Measurements from ENCODE around the gene CHST11.
"Not testable (repeated sequence)": the region's sequence is repeated elsewhere in the genome, so short reads cannot be mapped to it uniquely, and the experiment has no call there.

The CHST11 gene

DNA sequence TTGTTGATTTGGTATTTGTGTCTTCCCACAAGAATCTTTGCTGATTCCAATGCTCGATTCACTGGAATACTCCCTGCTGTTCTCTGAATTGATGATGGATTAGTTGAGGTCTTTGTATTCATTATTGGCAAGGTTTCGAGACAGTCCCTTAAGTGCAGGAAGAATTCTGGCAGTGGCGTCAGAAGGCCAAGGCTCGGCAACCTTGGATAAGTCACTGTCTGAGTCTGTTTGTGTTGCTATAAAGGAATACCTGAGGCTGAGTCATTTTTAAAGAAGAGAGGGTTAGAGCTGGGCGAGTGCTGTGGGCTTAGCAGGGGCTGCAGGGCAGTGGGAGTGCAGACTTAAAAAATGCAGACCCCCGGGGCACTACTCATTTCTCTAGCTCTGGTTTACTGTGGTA is 56.9 kb downstream of the CHST11 start:
- intact Hi-C loops (cut with DNase I): no loop called here
- DNase-seq: no peak

DNA sequence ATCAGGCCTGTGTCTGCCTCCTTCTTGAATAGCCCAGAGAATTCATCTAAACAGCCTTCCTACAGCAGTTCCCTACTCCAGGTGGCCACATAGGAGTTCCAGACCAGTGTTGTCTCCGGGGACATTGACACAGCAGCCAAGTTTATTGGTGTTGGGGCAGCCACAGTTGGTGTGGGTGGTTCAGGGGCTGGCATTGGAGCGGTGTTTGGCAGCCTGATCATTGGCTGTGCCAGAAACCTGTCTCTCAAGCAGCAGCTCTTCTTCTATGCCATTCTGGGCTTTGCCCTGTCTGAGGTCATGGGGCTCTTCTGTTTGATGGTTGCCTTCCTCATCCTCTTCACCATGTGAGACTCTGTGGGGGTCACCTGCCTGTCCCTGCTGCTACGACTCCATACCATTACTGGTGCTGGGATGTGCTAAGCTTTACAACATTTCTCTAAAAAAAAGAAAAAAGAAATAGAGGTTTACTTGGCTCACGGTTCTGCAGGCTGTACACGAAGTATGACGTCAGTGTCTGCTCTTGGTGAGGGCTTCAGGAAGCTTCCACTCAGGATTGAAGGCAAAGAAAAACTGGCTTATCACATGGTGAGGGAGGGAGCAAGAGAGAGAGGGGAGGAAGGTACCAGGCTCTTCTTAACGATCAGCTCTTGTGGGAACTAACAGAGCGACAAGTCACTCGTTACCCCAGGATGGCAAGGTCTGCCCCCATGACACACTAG is 57.5 kb downstream of the CHST11 start:
- intact Hi-C loops (cut with DNase I): no loop called here
- peak in 1 of 42 donors; percentile 17 for DNase-seq

- intact Hi-C loops (cut with DNase I): no loop called here
- no peak for DNase-seq
Measured at GRCh38 chr12:104515899-104516298, 59.2 kb downstream of the CHST11 start.

DNA sequence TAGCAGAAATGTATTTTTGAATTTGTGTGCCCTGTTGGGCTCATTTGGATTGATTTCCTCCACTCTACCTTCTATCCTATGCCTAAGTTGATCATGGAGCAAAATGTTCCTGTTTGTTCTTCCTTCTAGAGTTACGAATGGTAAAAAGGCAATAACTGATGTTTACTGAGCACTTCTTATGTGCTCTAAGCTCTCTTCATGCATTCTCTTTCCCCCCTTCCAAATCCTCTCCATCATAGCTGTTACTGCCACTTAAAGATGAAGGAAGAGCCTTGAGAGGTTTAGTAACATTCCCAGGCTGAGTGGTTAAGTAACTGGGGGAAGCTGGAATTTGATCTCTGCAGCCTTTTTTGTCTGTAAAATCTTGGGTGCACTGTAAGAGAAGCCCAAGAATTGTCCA is 60.1 kb downstream of the CHST11 start:
- DNase-seq: no peak
- intact Hi-C loops (cut with DNase I): no loop called here

DNA sequence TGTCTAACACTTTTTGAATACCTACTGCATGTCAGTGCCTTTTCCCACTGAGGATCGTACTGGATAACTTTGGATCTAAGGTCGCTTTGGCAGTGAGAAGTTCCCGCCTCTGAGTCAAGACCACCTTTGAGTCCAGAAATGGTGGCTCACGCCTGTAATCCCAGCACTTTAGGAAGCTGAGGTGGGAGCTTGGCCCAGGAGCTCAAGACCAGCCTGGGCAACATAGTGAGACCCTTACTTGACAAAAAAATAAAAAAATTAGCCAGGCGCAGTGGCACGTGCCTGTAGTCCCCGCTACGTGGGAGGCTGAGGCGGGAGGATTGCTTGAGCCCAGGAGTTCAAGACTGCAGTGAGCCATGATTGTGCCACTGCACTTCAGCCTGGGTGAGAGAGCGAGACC is 61.1 kb downstream of the CHST11 start:
- intact Hi-C loops (cut with DNase I): no loop called here
- no peak for DNase-seq

DNA sequence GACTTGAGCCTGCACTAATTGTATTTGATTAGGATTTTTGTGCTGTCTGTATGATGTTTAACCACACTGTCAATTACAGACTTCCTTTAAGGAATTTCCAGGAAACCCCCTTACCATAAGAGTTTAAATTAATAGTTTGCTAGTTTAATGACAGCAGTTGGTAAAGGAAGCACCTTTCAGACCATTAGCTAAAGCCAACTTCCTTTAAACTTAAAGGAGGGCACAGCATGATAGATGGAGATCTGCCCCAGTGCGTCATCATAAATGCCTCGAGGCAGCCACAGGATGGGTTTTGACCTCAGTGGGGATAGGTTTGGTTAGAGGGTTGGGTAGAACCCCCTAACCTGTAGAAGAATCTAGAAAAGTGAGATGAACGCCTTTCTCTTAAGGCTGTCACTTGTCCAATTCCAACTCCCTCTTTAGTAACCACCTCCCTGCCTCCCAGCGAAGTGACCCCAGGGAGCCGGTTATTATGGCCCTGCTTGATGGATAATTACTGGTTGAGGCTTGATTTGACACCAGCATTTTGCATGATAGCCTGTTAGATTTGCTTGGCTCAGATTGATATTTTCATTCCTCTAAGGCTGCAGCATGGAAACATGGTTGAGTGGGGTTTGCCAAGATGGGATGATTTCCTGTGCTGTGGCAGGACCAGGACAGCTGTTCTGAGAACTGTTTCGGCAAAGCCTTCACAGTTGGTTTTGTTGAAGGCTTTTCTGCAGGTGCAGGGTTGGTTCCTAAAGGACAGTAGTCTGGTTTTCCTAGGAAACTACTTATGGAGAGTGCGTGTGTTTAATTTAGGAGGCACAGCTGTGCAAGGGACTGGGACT is 62.7 kb downstream of the CHST11 start:
- no peak for DNase-seq
- intact Hi-C loops (cut with DNase I): no loop called here

DNA sequence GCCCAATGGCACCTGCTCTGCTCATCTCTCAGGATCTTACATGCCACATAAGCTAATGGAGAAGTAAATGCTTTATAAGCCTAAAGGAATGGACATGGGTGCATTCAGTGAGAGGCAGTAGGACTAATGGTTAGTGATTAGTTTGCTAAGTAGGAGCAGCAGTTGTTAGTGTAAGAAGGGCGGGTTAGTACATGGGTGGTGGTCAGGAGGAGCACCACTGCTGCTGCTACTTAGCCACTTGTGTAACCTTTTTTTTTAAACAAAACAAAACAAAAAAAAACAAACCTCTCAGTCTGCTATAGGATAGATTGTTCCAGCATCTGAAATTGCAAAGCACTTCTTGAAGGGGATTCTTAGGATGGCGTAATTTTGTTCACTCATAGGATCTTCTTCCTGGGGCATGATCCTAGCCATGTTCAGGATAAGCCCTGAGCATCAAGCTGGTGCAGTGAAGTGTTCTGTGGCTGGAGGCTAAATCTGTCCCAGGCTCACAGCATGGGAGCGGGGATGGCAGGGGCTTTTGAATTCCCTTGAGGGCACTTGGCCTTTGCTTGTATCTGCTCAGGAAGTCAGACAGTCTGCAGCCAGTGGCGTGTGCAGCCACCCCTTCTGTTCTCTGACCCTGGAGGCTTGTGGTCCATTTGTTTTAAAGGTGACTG is 63.6 kb downstream of the CHST11 start:
- no peak for DNase-seq
- intact Hi-C loops (cut with DNase I): no loop called here

GRCh38 chr12:104521731-104522130 is 65.0 kb downstream of the CHST11 start:
- peak in 3 of 42 donors; percentile 13 to 73 (median 23) for DNase-seq

GRCh38 chr12:104522985-104523722 is 66.4 kb downstream of the CHST11 start:
- no peak for DNase-seq
- intact Hi-C loops (cut with DNase I): no loop called here

More at GRCh38 chr12:104521731-104522130, 65.0 kb downstream of the CHST11 start:
- intact Hi-C loops (cut with DNase I): no loop called here

DNA sequence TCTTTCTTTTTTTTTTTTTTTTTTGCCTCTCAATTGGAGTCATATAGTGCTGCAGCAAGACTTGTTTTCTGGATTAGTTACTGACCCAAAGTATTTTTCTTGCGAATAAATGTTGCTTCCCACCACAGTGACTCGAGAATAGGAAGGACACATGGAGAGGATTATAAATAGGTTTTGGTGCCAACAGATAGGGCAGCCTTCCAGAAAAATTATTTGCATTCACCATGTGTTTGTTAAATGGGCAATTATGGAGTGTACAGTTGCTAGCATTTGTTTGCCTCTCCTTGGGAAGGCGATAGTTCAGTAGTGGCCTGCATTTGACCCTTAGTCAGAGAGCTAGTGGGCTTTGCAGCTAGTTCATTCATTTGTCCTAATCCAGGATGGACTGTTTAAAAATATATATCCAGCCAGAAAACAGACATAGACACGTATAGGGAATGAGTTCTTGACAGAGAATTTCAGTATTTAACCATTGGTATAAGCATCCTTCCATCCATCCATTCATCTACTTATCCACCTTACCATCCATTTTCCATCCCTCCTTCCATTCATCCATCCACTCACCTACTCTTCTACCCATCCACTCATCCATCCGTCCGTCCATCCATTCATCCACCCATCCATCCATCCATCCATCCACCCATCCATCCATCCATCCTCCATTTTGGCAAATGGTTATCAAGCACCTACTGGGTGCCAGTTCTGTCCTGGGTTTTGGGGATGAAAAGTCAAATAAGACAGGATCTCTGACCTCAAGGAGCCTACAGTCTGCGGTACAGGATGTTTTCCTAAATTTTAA is 67.5 kb downstream of the CHST11 start:
- intact Hi-C loops (cut with DNase I): no loop called here
- DNase-seq: no peak

GRCh38 chr12:104526320-104526719 is 69.6 kb downstream of the CHST11 start:
- DNase-seq: no peak
- intact Hi-C loops (cut with DNase I): no loop called here

- DNase-seq: no peak
- intact Hi-C loops (cut with DNase I): no loop called here
Measured at GRCh38 chr12:104526751-104527150, 70.0 kb downstream of the CHST11 start.

GRCh38 chr12:104527653-104528052 is 70.9 kb downstream of the CHST11 start:
- intact Hi-C loops (cut with DNase I); DNase-seq: not testable (repeated sequence)

- no peak for DNase-seq
- intact Hi-C loops (cut with DNase I): no loop called here
Measured at GRCh38 chr12:104529130-104529874, 72.6 kb downstream of the CHST11 start.

- intact Hi-C loops (cut with DNase I): no loop called here
- no peak for DNase-seq
Measured at GRCh38 chr12:104532636-104533035, 75.9 kb downstream of the CHST11 start.

DNA sequence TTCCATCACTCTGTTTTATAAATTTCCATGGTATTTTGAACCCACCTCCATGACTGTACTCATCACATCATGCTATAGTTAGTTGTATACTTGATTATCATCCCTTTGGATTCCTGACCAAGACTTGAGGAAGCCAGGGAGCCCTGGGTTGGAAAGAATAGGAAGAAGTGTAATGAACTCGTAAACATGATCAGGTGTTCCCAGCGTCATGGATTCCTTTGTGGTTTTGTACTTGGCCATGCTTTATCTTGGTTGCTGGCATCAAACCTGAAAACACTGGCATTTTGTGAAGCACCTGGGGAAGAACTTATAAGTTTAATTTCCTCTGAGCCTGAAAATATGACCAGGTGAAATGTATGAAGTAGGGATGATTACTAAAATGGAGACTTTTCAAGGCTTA is 76.4 kb downstream of the CHST11 start:
- intact Hi-C loops (cut with DNase I): no loop called here
- DNase-seq: no peak

DNA sequence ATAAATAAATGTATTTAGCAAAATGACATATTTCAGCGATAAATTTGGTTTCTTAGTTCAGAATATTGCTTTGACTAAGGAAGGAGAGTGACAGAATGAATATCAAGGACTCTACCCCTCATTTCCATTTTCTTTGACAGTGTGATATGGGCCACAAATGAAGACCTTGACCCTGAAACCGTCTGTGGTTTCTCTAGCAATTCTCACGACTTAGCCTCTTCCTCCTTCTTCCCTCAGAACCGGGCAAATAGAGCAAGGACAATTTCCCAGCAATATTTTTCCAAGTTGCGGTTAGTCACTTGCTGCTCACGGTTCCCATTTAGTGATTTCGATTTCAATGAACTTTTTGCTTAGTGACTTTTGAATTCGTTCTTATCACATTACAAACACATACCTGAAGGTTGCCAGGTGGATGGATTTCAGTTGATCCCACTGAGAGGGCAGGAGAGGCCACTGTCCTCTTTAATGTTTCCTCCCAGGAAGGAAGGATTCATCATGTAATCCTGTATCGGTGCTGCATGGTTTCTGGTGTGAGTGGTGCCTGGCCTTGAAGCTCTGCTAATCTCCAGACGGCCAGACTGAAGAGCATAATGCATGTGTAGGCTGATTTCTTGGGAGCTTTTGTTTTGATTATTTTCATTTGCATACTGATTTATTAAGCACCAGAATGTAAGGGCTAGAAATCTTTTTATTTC is 77.6 kb downstream of the CHST11 start:
- intact Hi-C loops (cut with DNase I): no loop called here

More for the DNA sequence above, 77.6 kb downstream of the CHST11 start:
- no peak for DNase-seq

Measured in head of caudate nucleus (tissue), 42 donors.